ENCODE measurements around the gene SH3PXD2A.
"Not testable (repeated sequence)": the region's sequence is repeated elsewhere in the genome, so short reads cannot be mapped to it uniquely, and the experiment has no call there.

The SH3PXD2A gene

DNA sequence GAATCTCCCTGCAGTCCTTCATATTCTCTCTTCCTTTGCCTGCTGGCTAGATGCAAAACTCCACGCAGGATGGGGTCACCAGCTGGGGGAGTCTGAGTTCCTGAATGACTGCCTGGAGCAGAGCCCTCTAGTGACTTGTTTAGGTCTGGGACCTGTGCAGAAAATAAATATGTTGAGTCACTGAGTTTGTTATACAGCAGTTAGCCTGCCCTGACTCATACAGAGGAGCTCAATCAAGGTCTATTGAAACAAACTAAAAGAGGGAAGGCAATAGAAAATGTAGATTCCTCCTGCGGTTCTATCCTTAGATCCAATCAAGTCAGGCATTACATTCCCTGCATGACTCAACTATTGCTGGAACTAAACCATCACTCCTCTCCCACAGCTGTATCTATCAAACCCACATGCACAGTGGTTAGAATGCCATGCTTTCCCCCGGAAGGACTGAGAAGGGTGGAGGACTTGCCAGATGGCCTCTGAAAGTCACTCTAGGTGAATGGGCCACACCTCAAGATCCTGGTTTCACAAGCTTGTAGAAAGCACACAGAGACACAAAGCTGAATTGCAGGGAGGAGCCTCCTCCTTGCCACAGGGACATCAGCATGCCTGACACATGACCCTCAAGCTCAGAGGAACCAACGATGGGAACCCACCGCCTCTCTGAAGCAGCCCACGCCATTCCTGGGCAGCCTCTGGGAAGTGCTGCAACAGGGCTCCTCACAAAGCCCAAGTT lies 73.9 kb downstream of the SH3PXD2A start:
- Histone ChIP-seq H3K4me1 (ENCODE audit: control insufficient read depth, insufficient read depth, low read length) (no peaks in the 10 kb centered on the region; the same call in 1 of the 2 replicates), H3K9me3 (ENCODE audit: control insufficient read depth, insufficient read depth, low read length) (no peaks in the 10 kb centered on the region), H3K27me3 (ENCODE audit: control insufficient read depth, insufficient read depth, low read length) (no peaks in the 10 kb centered on the region), H3K36me3 (ENCODE audit: control insufficient read depth, insufficient read depth, low read length) (no peaks in the 10 kb centered on the region), H3K27ac (ENCODE audit: low read length) (no peak overlapping the region), H3K4me3 (ENCODE audit: low read length) (no peak overlapping the region)
- DNase-seq (ENCODE audit: low read depth, low spot score): no peak
- WGBS (ENCODE audit: insufficient coverage, insufficient read length): no CpG with 5 or more reads among the region's 6 CpGs

GRCh38 chr10:103780242-103781149 lies 74.9 kb downstream of the SH3PXD2A start:
- H3K36me3 ChIP-seq (ENCODE audit: control insufficient read depth, insufficient read depth, low read length): no peaks in the 10 kb centered on the region
- DNase-seq (ENCODE audit: low read depth, low spot score): no peak
- H3K27me3 ChIP-seq (ENCODE audit: control insufficient read depth, insufficient read depth, low read length): no peaks in the 10 kb centered on the region
- H3K4me1 ChIP-seq (ENCODE audit: control insufficient read depth, insufficient read depth, low read length): no peaks in the 10 kb centered on the region; the same call in 1 of the 2 replicates
- H3K4me3 ChIP-seq (ENCODE audit: low read length): no peak overlapping the region
- no peaks in the 10 kb centered on the region for H3K9me3 ChIP-seq (ENCODE audit: control insufficient read depth, insufficient read depth, low read length)
- H3K27ac ChIP-seq (ENCODE audit: low read length): no peak overlapping the region
- whole genome bisulfite sequencing (ENCODE audit: insufficient coverage, insufficient read length): no CpG with 5 or more reads among the region's 8 CpGs

DNA sequence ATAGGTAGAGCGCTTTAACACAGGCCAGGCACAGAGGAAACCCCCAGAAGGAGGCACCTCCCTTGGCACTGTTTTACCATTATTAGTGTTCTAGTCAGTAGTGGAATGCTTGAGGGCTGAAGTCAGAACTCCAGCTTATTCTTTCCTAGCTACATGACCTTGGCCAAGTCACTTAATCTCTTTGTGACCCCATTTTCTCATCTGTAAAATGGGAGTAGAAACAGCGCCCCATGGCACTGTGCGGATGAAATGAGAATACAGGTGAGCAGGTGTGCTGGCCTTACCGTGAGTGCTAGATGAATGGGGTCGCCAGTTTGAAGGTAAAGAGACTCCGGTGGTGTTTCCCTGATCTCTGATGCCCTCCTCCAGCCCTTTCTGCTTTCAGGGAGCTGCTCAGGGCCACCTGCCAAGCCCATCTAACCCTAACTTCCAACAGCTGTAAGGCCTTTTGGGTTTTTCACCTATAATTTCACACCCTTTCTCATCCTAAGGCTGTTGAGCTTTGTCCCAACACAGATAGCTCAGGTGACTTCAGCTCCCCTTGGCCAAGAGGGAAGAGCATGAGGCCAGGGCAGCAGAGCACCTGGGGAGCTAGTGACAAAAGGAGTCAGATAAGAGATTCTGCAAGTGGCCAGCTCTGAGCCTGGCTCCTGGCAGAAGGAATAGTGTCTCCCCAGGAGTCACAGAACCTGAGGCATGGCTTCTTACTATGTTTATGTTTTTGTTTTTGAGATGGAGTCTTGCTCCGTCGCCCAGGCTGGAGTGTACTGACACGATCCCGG lies 76.8 kb downstream of the SH3PXD2A start:
- no peak overlapping the region for H3K27ac ChIP-seq (ENCODE audit: low read length)
- no CpG with 5 or more reads among the region's 10 CpGs for WGBS (ENCODE audit: insufficient coverage, insufficient read length)

GRCh38 chr10:103776878-103777591 lies 78.3 kb downstream of the SH3PXD2A start:
- no CpG with 5 or more reads among the region's 12 CpGs for WGBS (ENCODE audit: insufficient coverage, insufficient read length)
- no peak overlapping the region for H3K4me3 ChIP-seq (ENCODE audit: low read length)
- H3K27me3 ChIP-seq (ENCODE audit: control insufficient read depth, insufficient read depth, low read length): no peaks in the 10 kb centered on the region
- no peaks in the 10 kb centered on the region for H3K9me3 ChIP-seq (ENCODE audit: control insufficient read depth, insufficient read depth, low read length)
- no peak overlapping the region for H3K27ac ChIP-seq (ENCODE audit: low read length)
- no peak for DNase-seq (ENCODE audit: low read depth, low spot score)
- no peaks in the 10 kb centered on the region for H3K36me3 ChIP-seq (ENCODE audit: control insufficient read depth, insufficient read depth, low read length)
- H3K4me1 ChIP-seq (ENCODE audit: control insufficient read depth, insufficient read depth, low read length): no peaks in the 10 kb centered on the region

More for the DNA sequence above, 76.8 kb downstream of the SH3PXD2A start:
- no peaks in the 10 kb centered on the region for H3K9me3 ChIP-seq (ENCODE audit: control insufficient read depth, insufficient read depth, low read length)
- no peaks in the 10 kb centered on the region for H3K4me1 ChIP-seq (ENCODE audit: control insufficient read depth, insufficient read depth, low read length)
- no peak overlapping the region for H3K4me3 ChIP-seq (ENCODE audit: low read length)
- no peak for DNase-seq (ENCODE audit: low read depth, low spot score)
- no peaks in the 10 kb centered on the region for H3K27me3 ChIP-seq (ENCODE audit: control insufficient read depth, insufficient read depth, low read length)
- H3K36me3 ChIP-seq (ENCODE audit: control insufficient read depth, insufficient read depth, low read length): no peaks in the 10 kb centered on the region

GRCh38 chr10:103775776-103776175 lies 79.6 kb downstream of the SH3PXD2A start:
- DNase-seq (ENCODE audit: low read depth, low spot score): no peak
- no peak overlapping the region for H3K4me3 ChIP-seq (ENCODE audit: low read length)
- H3K27ac ChIP-seq (ENCODE audit: low read length): no peak overlapping the region
- WGBS (ENCODE audit: insufficient coverage, insufficient read length): no CpG with 5 or more reads among the region's 5 CpGs
- no peaks in the 10 kb centered on the region for H3K9me3 ChIP-seq (ENCODE audit: control insufficient read depth, insufficient read depth, low read length)
- H3K4me1 ChIP-seq (ENCODE audit: control insufficient read depth, insufficient read depth, low read length): no peaks in the 10 kb centered on the region; the same call in 1 of the 2 replicates
- no peaks in the 10 kb centered on the region for H3K36me3 ChIP-seq (ENCODE audit: control insufficient read depth, insufficient read depth, low read length)
- H3K27me3 ChIP-seq (ENCODE audit: control insufficient read depth, insufficient read depth, low read length): no peaks in the 10 kb centered on the region

- H3K27me3 ChIP-seq (ENCODE audit: control insufficient read depth, insufficient read depth, low read length); H3K36me3 ChIP-seq (ENCODE audit: control insufficient read depth, insufficient read depth, low read length); H3K4me3 ChIP-seq (ENCODE audit: low read length); DNase-seq (ENCODE audit: low read depth, low spot score); H3K4me1 ChIP-seq (ENCODE audit: control insufficient read depth, insufficient read depth, low read length); H3K9me3 ChIP-seq (ENCODE audit: control insufficient read depth, insufficient read depth, low read length); H3K27ac ChIP-seq (ENCODE audit: low read length): not testable (repeated sequence)
- no CpG with 5 or more reads among the region's 13 CpGs for WGBS (ENCODE audit: insufficient coverage, insufficient read length)
These were observed 82.5 kb downstream of the SH3PXD2A start for GRCh38 chr10:103772846-103773245.

DNA sequence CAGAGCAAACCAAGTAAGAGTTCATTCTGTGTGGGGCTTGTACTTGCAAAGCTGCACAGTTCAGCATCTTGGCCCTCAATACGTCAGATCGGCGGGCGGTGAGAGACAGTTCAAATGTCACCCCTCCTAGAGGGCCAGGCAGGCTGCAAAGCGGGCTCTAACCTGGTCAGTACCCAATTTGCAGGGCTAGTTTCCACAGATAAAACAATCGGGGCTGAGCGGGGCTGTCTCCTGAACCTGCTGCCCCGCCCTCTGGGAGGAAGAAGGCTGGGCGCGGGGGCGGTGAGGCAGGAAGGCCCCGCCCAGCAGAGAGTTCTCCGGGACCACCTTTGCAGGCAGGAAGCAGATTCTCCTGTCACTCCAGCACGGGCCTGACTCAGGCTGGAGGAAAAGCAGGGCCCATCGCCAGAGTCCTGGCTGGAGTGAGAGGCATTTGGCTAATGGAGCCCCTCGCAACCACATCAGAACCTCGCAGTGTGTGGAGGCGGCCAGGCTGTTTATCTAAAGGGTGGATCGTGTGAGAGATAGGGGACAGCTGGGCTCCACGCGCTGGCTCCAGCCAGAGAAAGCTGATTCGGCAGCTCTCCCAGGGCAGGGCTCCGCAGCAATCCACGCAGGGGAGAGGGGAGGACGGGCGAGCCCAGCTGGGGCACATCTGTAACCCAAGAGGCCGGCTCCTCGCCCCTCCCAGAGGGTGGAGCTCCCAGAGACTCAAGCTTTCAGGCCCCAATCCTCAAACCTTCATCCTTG lies 83.1 kb downstream of the SH3PXD2A start:
- no peaks in the 10 kb centered on the region for H3K9me3 ChIP-seq (ENCODE audit: control insufficient read depth, insufficient read depth, low read length)
- WGBS (ENCODE audit: insufficient coverage, insufficient read length): no CpG with 5 or more reads among the region's 28 CpGs
- no peak for DNase-seq (ENCODE audit: low read depth, low spot score)
- no peaks in the 10 kb centered on the region for H3K36me3 ChIP-seq (ENCODE audit: control insufficient read depth, insufficient read depth, low read length)
- H3K4me1 ChIP-seq (ENCODE audit: control insufficient read depth, insufficient read depth, low read length): peaks cover 3% of the 10 kb centered on the region
- H3K27ac ChIP-seq (ENCODE audit: low read length): no peak overlapping the region
- peak overlapping the region; percentile 41; the same call in 1 of the 2 replicates for H3K4me3 ChIP-seq (ENCODE audit: low read length)
- H3K27me3 ChIP-seq (ENCODE audit: control insufficient read depth, insufficient read depth, low read length): no peaks in the 10 kb centered on the region

DNA sequence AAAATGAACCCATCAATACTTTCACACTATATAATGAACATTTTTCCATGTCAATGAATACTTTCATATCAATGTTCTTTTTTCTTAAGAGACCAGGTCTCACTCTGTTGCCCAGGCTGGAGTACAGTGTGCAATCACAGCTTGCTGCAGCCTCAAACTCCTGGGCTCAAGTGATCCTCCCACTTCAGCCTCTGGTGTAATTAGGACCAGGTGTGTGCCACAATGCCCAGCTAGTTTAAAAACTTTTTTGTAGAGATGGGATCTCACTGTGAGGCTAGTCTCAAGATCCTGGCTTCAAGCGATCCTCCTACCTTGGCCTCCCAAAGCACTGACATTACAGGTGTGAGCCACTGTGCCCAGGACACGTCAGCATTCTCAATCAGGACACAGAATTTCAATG lies 85.2 kb downstream of the SH3PXD2A start:
- WGBS (ENCODE audit: insufficient coverage, insufficient read length): no CpG with 5 or more reads among the region's 2 CpGs
- Histone ChIP-seq H3K9me3 (ENCODE audit: control insufficient read depth, insufficient read depth, low read length) (no peaks in the 10 kb centered on the region), H3K4me1 (ENCODE audit: control insufficient read depth, insufficient read depth, low read length) (peaks cover 3% of the 10 kb centered on the region), H3K36me3 (ENCODE audit: control insufficient read depth, insufficient read depth, low read length) (no peaks in the 10 kb centered on the region), H3K27ac (ENCODE audit: low read length) (no peak overlapping the region), H3K4me3 (ENCODE audit: low read length) (no peak overlapping the region), H3K27me3 (ENCODE audit: control insufficient read depth, insufficient read depth, low read length) (no peaks in the 10 kb centered on the region)
- no peak for DNase-seq (ENCODE audit: low read depth, low spot score)

DNA sequence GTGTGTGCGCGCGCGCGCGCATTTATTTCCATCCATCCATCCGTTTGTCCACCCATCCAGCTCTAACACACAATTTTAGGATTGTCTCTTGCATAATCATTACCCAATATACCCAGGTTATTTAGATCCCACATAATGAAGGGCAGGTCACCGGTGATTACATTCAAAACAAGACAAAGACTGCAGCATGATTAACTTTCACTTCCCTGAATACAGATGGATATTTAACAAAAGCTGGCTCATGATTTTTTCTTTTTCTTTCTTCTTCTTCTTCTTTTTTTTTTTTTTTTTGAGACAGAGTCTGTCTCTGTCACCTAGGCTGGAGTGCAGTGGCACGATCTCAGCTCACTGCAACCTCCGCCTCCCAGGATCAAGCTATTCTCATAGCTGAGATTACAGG lies 86.2 kb downstream of the SH3PXD2A start:
- Histone ChIP-seq H3K27ac (ENCODE audit: low read length) (no peak overlapping the region), H3K27me3 (ENCODE audit: control insufficient read depth, insufficient read depth, low read length) (no peaks in the 10 kb centered on the region), H3K4me1 (ENCODE audit: control insufficient read depth, insufficient read depth, low read length) (peaks cover 3% of the 10 kb centered on the region), H3K9me3 (ENCODE audit: control insufficient read depth, insufficient read depth, low read length) (no peaks in the 10 kb centered on the region), H3K4me3 (ENCODE audit: low read length) (no peak overlapping the region), H3K36me3 (ENCODE audit: control insufficient read depth, insufficient read depth, low read length) (no peaks in the 10 kb centered on the region)
- WGBS (ENCODE audit: insufficient coverage, insufficient read length): no CpG with 5 or more reads among the region's 10 CpGs
- DNase-seq (ENCODE audit: low read depth, low spot score): no peak

Measured in iPS DF 6.9 (cell line).